ENCODE data around the gene PLIN5. TPM values are rescaled to one million over a fixed set of nuclear protein-coding genes. Genes with fewer than 3 reads are reported as not detected.
A peak's percentile ranks its signal among the peaks of the same experiment; 100 is the strongest.

The PLIN5 gene
- polyA plus RNA-seq, 6 donors from 2014 or later = 0.52 TPM; not detected in 5

DNA sequence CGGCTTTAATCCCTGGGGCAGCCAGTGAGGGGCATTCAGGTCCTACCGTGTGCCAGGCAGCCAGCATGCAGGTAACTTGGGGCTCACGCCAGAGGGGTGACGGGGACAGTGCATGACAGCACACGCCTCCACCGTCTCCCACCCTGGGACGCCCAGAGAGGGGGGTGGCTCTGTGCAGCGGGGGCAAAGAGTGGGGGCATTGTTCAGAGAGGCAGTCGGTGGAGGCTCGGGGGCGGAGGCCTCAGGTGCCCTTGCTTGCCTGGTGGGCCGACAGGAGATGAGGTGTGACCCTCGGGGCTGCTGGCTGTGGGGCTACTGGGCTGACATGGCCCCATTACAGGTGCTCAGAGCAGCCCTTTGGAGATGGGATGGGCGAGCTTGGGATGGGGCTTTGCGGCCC is 35.2 kb downstream of the PLIN5 start:
- no peak overlapping the region for H3K27ac Mint-ChIP-seq

DNA sequence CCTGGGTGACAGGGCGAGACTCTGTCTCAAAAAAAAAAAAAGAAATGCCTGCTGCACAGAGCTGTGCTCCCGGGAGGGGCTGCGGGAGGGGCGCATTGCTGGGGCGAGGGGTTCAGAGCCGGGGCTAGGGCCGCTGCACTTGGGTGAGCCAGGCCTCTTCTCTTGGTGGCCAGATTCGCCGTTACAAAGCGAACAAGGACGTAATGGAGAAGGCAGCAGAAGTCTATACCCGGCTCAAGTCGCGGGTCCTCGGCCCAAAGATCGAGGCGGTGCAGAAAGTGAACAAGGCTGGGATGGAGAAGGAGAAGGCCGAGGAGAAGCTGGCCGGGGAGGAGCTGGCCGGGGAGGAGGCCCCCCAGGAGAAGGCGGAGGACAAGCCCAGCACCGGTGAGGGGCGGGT is 35.7 kb downstream of the PLIN5 start:
- no peak for ATAC-seq (ENCODE audit: low read depth in 2 of 2)
- Mint-ChIP-seq H3K27ac (peak overlapping the region in 1 of 6 donors; percentile 43), H3K4me3 (peak overlapping the region in 2 of 8 donors; percentile 29 to 77), H3K4me1 (no peaks in the 10 kb centered on the region), H3K27me3 (no peaks in the 10 kb centered on the region), H3K9me3 (no peaks in the 10 kb centered on the region), H3K36me3 (no peaks in the 10 kb centered on the region)
- no peak for DNase-seq

More for the DNA sequence above, 35.2 kb downstream of the PLIN5 start:
- Mint-ChIP-seq H3K27me3 (no peaks in the 10 kb centered on the region), H3K36me3 (peaks cover 0 to under 1% of the 10 kb centered on the region in 2 donors), H3K4me3 (no peak overlapping the region), H3K4me1 (no peaks in the 10 kb centered on the region), H3K9me3 (no peaks in the 10 kb centered on the region)
- DNase-seq = no peak
- no peak for ATAC-seq (ENCODE audit: low read depth in 2 of 2)

DNA sequence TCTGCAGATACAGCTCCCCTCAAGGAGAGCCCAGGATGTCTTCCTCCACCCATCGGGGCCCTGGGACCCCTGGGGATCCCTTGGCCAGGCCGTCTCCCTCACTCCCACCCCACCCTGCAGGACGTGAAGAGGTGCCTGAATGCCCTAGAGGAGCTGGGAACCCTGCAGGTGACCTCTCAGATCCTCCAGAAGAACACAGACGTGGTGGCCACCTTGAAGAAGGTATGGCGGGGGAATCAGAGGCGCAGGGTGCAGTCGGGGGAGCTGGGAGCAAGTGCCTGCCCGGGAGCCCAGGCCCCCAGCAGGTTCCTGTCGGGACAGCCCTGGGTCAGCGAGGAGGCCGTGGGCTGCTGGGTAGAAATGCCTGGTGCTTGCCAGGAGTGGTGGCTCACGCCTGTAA is 36.3 kb downstream of the PLIN5 start:
- DNase-seq = no peak
- H3K27me3 Mint-ChIP-seq = no peaks in the 10 kb centered on the region
- ATAC-seq (ENCODE audit: low read depth in 2 of 2) = no peak
- no peaks in the 10 kb centered on the region for H3K4me1 Mint-ChIP-seq
- H3K9me3 Mint-ChIP-seq = no peaks in the 10 kb centered on the region
- no peak overlapping the region for H3K4me3 Mint-ChIP-seq
- no peak overlapping the region for H3K27ac Mint-ChIP-seq
- no peaks in the 10 kb centered on the region for H3K36me3 Mint-ChIP-seq

DNA sequence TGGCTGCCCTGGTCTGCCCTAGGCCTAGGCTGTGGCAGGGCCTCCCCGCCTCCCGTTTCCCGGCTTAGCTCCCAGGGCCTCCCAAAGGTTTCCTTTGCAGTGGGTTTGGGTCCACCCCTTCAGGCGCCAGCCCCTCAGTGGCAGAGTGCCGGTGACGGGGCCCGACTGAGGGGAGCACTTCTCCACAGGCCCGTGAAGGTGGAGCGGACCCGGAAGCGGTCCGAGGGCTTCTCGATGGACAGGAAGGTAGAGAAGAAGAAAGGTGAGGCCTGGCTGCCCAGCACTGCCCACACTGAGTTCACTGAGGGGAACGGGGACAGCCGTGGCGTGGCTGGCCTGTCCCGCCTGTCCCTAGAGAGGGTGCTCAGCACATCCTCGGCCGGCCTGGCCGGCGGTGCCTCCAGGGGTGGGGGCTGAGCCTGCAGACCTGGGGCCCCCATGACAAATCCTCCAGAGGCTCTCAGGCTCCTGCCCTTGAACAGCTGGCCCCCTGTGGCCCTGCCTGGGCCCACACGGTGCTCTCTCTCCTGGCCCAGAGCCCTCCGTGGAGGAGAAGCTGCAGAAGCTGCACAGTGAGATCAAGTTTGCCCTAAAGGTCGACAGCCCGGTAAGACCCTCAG is 37.1 kb downstream of the PLIN5 start:
- Mint-ChIP-seq H3K27ac (no peak overlapping the region), H3K9me3 (no peaks in the 10 kb centered on the region), H3K36me3 (no peaks in the 10 kb centered on the region), H3K4me3 (no peak overlapping the region), H3K27me3 (no peaks in the 10 kb centered on the region), H3K4me1 (no peaks in the 10 kb centered on the region)
- no peak for ATAC-seq (ENCODE audit: low read depth in 2 of 2)
- no peak for DNase-seq

DNA sequence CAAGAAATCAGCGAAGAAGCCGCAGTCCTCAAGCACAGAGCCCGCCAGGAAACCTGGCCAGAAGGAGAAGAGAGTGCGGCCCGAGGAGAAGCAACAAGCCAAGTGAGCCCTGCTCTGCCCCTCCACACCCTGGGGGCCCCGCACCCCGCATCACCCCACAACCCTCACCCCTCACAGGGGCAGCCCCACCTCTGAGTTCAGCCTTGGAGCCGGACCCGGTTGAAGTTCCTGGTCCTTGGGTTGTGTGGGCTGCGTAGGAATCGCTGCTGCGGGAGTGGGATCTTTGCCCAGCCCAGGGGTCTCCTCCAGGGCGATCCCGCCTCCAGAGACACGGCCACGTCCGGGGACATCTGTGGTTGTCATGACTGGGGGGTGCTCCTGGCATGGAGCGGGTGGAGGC is 38.7 kb downstream of the PLIN5 start:
- H3K9me3 Mint-ChIP-seq = no peaks in the 10 kb centered on the region
- H3K4me1 Mint-ChIP-seq = no peaks in the 10 kb centered on the region
- H3K4me3 Mint-ChIP-seq = no peak overlapping the region
- no peaks in the 10 kb centered on the region for H3K36me3 Mint-ChIP-seq
- no peak for ATAC-seq (ENCODE audit: low read depth in 2 of 2)
- H3K27me3 Mint-ChIP-seq = no peaks in the 10 kb centered on the region
- no peak for DNase-seq
- no peak overlapping the region for H3K27ac Mint-ChIP-seq

DNA sequence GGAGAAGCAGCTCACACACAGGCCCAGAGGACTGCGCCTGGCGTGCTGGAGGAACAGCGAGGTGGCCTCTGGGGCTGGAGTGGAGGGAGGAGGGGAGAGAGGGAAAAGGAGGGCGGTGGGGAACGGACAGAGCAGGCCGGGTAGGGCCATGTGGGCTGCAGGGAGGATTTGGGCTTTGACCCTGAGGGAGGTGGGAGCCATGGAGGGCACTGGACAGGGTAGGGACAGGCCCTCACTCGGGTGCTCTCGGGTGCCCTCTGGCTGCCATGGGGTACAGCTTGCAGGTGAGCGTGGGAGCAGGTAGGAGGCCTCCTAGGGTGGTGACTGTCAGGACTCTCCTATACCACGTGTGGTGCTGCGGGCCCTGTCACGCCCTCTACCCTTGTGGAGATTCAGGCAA is 39.6 kb downstream of the PLIN5 start:
- DNase-seq = no peak
- H3K4me3 Mint-ChIP-seq = peak overlapping the region in 1 of 8 donors; percentile 29
- peaks cover 0 to 2% of the 10 kb centered on the region in 2 donors for H3K36me3 Mint-ChIP-seq
- no peak overlapping the region for H3K27ac Mint-ChIP-seq
- no peaks in the 10 kb centered on the region for H3K27me3 Mint-ChIP-seq
- H3K4me1 Mint-ChIP-seq = no peaks in the 10 kb centered on the region
- ATAC-seq (ENCODE audit: low read depth in 2 of 2) = no peak
- H3K9me3 Mint-ChIP-seq = no peaks in the 10 kb centered on the region

DNA sequence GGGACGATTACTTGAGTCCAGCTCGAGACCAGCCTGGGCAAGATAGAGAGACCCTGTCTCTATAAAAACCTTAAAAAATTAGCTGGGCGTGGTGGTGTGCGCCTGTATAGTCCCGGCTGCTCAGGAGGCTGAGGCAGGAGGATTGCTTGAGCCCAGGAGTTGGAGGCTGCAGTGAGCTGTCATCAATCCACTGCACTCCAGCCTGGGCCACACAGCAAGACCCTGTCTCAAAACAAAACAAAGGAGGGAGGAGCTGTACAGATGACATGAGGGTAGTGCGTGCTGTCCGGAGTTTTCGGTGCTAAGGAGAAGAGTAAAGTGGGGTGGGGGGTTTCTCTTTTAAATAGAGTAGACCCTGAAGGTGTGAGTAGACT is 40.3 kb downstream of the PLIN5 start:
- Mint-ChIP-seq H3K27me3 (no peaks in the 10 kb centered on the region), H3K9me3 (no peaks in the 10 kb centered on the region), H3K4me1 (no peaks in the 10 kb centered on the region), H3K36me3 (peaks cover 0 to 4% of the 10 kb centered on the region in 2 donors), H3K4me3 (no peak overlapping the region), H3K27ac (peak overlapping the region in 1 of 6 donors; percentile 52)
- DNase-seq = no peak
- ATAC-seq (ENCODE audit: low read depth in 2 of 2) = no peak

DNA sequence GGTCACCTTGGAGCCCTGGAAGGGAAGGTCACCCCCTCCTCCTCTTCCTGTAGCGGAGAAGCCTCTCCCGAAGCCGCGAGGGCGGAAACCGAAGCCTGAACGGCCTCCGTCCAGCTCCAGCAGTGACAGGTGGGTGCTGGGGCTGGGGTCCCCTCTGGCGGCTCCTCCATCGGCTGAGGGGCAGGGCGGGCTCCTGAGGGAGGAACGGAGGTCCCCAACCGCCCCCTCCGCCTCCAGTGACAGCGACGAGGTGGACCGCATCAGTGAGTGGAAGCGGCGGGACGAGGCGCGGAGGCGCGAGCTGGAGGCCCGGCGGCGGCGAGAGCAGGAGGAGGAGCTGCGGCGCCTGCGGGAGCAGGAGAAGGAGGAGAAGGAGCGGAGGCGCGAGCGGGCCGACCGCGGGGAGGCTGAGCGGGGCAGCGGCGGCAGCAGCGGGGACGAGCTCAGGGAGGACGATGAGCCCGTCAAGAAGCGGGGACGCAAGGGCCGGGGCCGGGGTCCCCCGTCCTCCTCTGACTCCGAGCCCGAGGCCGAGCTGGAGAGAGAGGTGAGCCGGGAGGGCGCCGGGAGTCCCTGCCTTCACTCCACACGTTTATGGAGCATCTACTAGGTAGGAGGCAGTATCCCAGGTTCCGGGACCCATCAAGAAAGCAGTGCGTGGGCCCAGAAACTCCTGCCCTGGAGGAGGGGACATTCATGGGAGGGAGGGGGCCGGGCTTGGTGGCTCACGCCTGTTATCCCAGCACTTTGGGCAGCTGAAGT is 40.9 kb downstream of the PLIN5 start:
- Mint-ChIP-seq H3K27ac (no peak overlapping the region), H3K4me1 (no peaks in the 10 kb centered on the region), H3K36me3 (peaks cover 0 to 4% of the 10 kb centered on the region in 2 donors), H3K9me3 (no peaks in the 10 kb centered on the region), H3K27me3 (no peaks in the 10 kb centered on the region), H3K4me3 (no peak overlapping the region)
- ATAC-seq (ENCODE audit: low read depth in 2 of 2) = no peak
- DNase-seq = no peak

DNA sequence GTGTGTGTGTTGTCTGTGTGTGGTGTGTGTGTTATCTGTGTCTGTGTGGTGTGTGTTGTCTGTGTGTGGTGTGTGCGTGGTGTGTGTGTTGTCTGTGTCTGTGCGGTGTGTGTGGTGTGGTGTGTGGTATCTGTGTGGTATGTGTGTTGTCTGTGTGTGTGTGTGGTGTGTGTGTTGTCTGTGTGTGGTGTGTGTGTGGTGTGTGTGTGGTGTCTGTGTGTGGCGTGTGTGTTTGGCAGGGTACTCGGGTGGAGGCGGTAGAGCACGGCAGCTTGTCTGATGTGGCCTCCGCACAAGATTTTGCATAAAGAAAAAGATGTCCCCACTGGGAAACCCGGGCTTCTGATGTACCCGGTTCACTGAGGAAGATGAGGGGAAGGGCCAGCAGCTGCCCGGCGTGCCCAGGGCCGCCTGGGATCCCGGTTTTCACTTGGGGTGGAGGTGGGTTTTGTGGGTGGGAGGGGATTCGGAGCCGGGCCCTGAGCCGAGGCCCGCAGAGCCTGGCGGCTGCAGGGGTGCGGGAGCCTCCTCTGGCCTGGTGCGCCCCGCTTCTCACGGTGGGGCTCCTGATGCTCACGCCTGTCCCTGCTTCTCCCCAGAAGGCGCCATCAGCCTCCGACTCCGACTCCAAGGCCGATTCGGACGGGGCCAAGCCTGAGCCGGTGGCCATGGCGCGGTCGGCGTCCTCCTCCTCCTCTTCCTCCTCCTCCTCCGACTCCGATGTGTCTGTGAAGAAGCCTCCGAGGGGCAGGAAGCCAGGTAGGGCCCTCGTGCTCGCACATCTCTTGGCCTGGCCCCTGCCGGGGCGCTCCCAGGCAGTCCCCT is 41.7 kb downstream of the PLIN5 start:
- Mint-ChIP-seq H3K27me3 (no peaks in the 10 kb centered on the region), H3K4me3 (no peak overlapping the region), H3K4me1 (peaks cover 0 to 2% (median 0%) of the 10 kb centered on the region in 3 donors), H3K27ac (no peak overlapping the region), H3K9me3 (no peaks in the 10 kb centered on the region), H3K36me3 (peaks cover 0 to 4% of the 10 kb centered on the region in 2 donors)
- no peak for ATAC-seq (ENCODE audit: low read depth in 2 of 2)
- no peak for DNase-seq

DNA sequence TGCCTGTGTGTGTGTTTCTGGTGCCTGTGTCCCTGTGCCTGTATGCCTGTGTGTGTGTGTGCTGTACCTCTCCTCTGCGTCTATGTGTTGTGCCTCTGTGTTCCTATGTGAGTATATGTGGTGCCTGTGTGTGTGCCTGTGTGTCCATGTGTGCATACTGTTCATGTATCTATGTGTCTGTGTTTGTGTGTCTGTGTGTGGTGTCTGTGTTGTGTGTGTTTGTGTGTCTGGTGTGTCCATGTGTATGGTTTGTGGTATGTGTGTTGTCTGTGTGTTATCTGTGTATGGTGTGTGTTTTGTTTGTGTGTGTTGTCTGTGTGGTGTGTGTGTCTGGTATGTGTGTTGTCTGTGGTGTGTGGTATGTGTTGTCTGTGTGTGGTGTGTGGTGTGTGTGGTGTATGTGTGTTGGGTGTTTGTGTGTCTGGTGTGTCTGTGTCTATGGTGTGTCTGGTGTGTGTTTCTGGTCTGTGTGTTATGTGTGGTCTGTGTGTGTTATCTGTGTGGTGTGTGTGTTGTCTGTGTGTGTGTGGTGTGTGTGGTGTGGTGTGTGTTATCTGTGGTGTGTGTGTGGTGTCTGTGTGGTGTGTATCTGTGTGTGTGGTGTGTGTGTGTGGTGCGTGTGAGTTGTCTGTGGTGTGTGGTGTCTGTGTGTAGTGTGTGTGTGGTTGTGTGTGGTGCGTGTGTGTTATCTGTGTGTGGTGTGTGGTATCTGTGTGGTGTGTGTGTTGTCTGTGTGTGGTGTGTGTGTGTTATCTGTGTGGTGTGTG is 42.5 kb downstream of the PLIN5 start:
- H3K27me3 Mint-ChIP-seq = no peaks in the 10 kb centered on the region
- no peak overlapping the region for H3K27ac Mint-ChIP-seq
- H3K9me3 Mint-ChIP-seq = no peaks in the 10 kb centered on the region
- ATAC-seq (ENCODE audit: low read depth in 2 of 2) (no peak), DNase-seq (no peak)
- peaks cover 0 to 4% of the 10 kb centered on the region in 2 donors for H3K36me3 Mint-ChIP-seq
- peaks cover 0 to 4% (median 2%) of the 10 kb centered on the region in 3 donors for H3K4me1 Mint-ChIP-seq
- no peak overlapping the region for H3K4me3 Mint-ChIP-seq

DNA sequence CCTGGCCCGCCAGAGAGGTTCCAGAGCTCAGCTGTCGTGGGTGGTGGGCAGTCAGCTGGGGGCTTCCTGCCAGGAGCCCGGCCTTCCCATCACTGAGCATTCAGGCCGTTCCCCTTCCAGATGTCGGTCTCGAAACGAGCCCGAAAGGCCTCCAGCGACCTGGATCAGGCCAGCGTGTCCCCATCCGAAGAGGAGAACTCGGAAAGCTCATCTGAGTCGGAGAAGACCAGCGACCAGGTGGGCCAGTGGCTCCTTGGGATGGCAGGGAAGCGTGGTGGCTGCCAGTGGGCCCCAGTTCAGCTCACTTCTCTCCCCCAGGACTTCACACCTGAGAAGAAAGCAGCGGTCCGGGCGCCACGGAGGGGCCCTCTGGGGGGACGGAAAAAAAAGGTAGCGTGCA is 43.6 kb downstream of the PLIN5 start:
- DNase-seq = no peak
- Mint-ChIP-seq H3K9me3 (no peaks in the 10 kb centered on the region), H3K4me1 (peaks cover 0 to 6% (median 4%) of the 10 kb centered on the region in 3 donors), H3K27me3 (no peaks in the 10 kb centered on the region), H3K36me3 (peaks cover 4 to 5% of the 10 kb centered on the region in 2 donors), H3K4me3 (no peak overlapping the region), H3K27ac (no peak overlapping the region)
- no peak for ATAC-seq (ENCODE audit: low read depth in 2 of 2)

DNA sequence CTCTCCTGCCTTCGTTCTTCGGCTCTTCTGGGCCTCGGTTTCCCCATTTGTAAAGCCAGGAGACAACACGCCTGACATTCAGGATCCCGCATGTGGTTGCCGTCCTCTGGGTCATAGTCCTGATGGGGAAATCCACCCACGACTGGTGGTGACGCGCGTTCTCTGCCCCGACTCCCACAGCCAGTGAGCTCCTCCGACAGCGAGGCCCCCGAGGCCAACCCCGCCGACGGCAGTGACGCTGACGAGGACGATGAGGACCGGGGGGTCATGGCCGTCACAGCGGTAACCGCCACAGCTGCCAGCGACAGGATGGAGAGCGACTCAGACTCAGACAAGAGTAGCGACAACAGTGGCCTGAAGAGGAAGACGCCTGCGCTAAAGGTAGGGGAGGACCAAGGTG is 46.5 kb downstream of the PLIN5 start:
- H3K36me3 Mint-ChIP-seq = peaks cover 4 to 9% of the 10 kb centered on the region in 2 donors
- H3K9me3 Mint-ChIP-seq = no peaks in the 10 kb centered on the region
- DNase-seq (no peak), ATAC-seq (ENCODE audit: low read depth in 2 of 2) (no peak)
- H3K27ac Mint-ChIP-seq = peak overlapping the region in 1 of 6 donors; percentile 84
- no peak overlapping the region for H3K4me3 Mint-ChIP-seq
- H3K4me1 Mint-ChIP-seq = peaks cover 1 to 6% (median 6%) of the 10 kb centered on the region in 3 donors
- no peaks in the 10 kb centered on the region for H3K27me3 Mint-ChIP-seq

DNA sequence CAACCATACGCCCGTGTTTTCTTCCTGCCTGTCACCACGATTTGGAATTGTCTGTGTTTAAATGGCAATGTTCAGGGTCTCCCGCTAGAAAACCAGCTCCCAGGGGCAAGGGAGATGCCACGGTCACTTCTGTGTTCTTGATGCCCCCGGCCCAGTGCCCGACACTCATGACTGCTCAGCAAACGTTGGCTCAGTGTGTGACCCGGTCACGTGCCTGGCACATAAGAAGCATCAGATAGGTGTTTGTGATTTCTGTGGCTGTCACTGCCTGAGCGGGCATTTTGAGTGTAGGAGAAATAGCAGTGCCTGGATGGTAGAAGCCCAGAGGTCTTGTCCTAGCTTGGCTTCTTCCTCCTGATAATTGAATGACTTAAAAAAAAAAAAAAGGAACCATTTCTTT is 47.5 kb downstream of the PLIN5 start:
- Mint-ChIP-seq H3K4me1 (peaks cover 3 to 7% (median 6%) of the 10 kb centered on the region in 3 donors), H3K36me3 (peaks cover 4 to 9% of the 10 kb centered on the region in 2 donors), H3K27ac (no peak overlapping the region), H3K9me3 (no peaks in the 10 kb centered on the region), H3K27me3 (no peaks in the 10 kb centered on the region), H3K4me3 (no peak overlapping the region)
- no peak for ATAC-seq (ENCODE audit: low read depth in 2 of 2)
- no peak for DNase-seq

Data from naive B cell (primary cell).